ENCODE results near the gene ZNF320. TPM values are rescaled to one million over a fixed set of nuclear protein-coding genes. Genes with fewer than 3 reads are reported as not detected.
"Not testable (repeated sequence)": the region's sequence is repeated elsewhere in the genome, so short reads cannot be mapped to it uniquely, and the experiment has no call there.

ZNF320 gene
- polyA plus RNA-seq, 1 of the 3 experiments (the other 2 are of a cell fraction), result 6.9 TPM

- DNase-seq; H2AFZ ChIP-seq (ENCODE audit: low read depth); H3K9me3 ChIP-seq; H3F3A ChIP-seq (replicated peaks; ENCODE audit: insufficient read depth); H3K79me2 ChIP-seq (ENCODE audit: insufficient read depth); H3K4me3 ChIP-seq (ENCODE audit: low read depth in 2 of 2, low read length in 1 of 2); H4K20me1 ChIP-seq (ENCODE audit: insufficient read depth); POLR2A ChIA-PET; H3K4me2 ChIP-seq; H3K9me2 ChIP-seq; H3K9ac ChIP-seq; H3K27me3 ChIP-seq (ENCODE audit: insufficient read depth); CTCF ChIA-PET; H3K27ac ChIP-seq (ENCODE audit: low read depth in 2 of 2, low read length in 1 of 2); H3K4me1 ChIP-seq (ENCODE audit: control insufficient read depth in 1 of 2, insufficient read depth in 2 of 2, low read depth in 1 of 2, low read length in 1 of 2): not testable (repeated sequence)
- 79% methylated on average over 15 of the region's 16 CpGs for WGBS (ENCODE audit: low lambda C conversion rate)
- peaks cover 9 to 17% of the 10 kb centered on the region in 2 experiments for H3K36me3 ChIP-seq (replicated peaks in 1 of 2; ENCODE audit: control insufficient read depth in 1 of 2, insufficient read depth in 2 of 2, low read length in 1 of 2)
Observed at GRCh38 chr19:52904052-52904780, 6.8 kb upstream of the ZNF320 start.

- no peaks in the 10 kb centered on the region for H4K20me1 ChIP-seq (ENCODE audit: insufficient read depth)
- no peak for TF ChIP-seq RFX5 (IDR thresholded peaks at IDR 0.05; ENCODE audit: low read length)
- TF ChIP-seq REST (IDR thresholded peaks at IDR 0.05; ENCODE audit: low read depth, low read length), result no peak
- TF ChIP-seq RAD21 (IDR thresholded peaks at IDR 0.05; ENCODE audit: low read length), result no peak
- TF ChIP-seq USF2 (IDR thresholded peaks at IDR 0.05; ENCODE audit: borderline replicate concordance, low read depth, low read length), result no peak
- TF ChIP-seq FOSL2 (IDR thresholded peaks at IDR 0.05; ENCODE audit: borderline replicate concordance, low read depth), result no peak
- no peak for TF ChIP-seq MXI1 (IDR thresholded peaks at IDR 0.05; ENCODE audit: low read depth, low read length)
- no peak for TF ChIP-seq PBX3 (IDR thresholded peaks at IDR 0.05)
- no peak for TF ChIP-seq FOXJ3 (CRISPR knock-in tag; IDR thresholded peaks at IDR 0.05)
- TF ChIP-seq TCF12 (IDR thresholded peaks at IDR 0.05), result no peak
- no peak for TF ChIP-seq MEF2A (IDR thresholded peaks at IDR 0.05; ENCODE audit: borderline replicate concordance, low read depth)
- no peak for TF ChIP-seq YY1 (IDR thresholded peaks at IDR 0.05; ENCODE audit: low read depth)
- no peak for TF ChIP-seq RCOR1 (IDR thresholded peaks at IDR 0.05; ENCODE audit: low read length)
- no peak for TF ChIP-seq USF1 (IDR thresholded peaks at IDR 0.05; ENCODE audit: borderline replicate concordance, low read depth)
- no peak for TF ChIP-seq MAX (IDR thresholded peaks at IDR 0.05; ENCODE audit: low read depth)
- no peak for TF ChIP-seq NFIC (IDR thresholded peaks at IDR 0.05; ENCODE audit: borderline replicate concordance)
- no peak for TF ChIP-seq EZH2phosphoT487 (IDR thresholded peaks at IDR 0.05; ENCODE audit: borderline replicate concordance, low read depth)
- H3K9ac ChIP-seq, result no peak overlapping the region
- no peaks in the 10 kb centered on the region for H3K27me3 ChIP-seq (ENCODE audit: insufficient read depth)
- ChIA-PET POLR2A (no interaction called here), CTCF (interaction anchor here (0.6 kb wide), 1 partner anchor 10 kb away, joined by 3 read pairs; no protein-coding TSS in a partner anchor)
- peaks cover 0 to under 1% of the 10 kb centered on the region in 2 experiments for H3K36me3 ChIP-seq (replicated peaks in 1 of 2; ENCODE audit: control insufficient read depth in 1 of 2, insufficient read depth in 2 of 2, low read length in 1 of 2)
- H3F3A ChIP-seq (replicated peaks; ENCODE audit: insufficient read depth), result peaks cover 3% of the 10 kb centered on the region
- no peak for DNase-seq
- no peaks in the 10 kb centered on the region for H3K9me2 ChIP-seq
- H3K27ac ChIP-seq (ENCODE audit: low read depth in 2 of 2, low read length in 1 of 2), result no peak overlapping the region
- no peaks in the 10 kb centered on the region for H3K9me3 ChIP-seq
- H3K4me3 ChIP-seq (ENCODE audit: low read depth in 2 of 2, low read length in 1 of 2), result no peak overlapping the region
- H3K79me2 ChIP-seq (ENCODE audit: insufficient read depth), result no peaks in the 10 kb centered on the region
- H2AFZ ChIP-seq (ENCODE audit: low read depth), result no peak overlapping the region
- 67% methylated on average over 2 of the region's 3 CpGs for WGBS (ENCODE audit: low lambda C conversion rate)
- H3K4me2 ChIP-seq, result no peak overlapping the region
- H3K4me1 ChIP-seq (ENCODE audit: control insufficient read depth in 1 of 2, insufficient read depth in 2 of 2, low read depth in 1 of 2, low read length in 1 of 2), result no peaks in the 10 kb centered on the region; a peak in 1 of 4 replicates
Observed at GRCh38 chr19:52901842-52902241, 4.4 kb upstream of the ZNF320 start.

GRCh38 chr19:52898596-52898995 is 1.2 kb upstream of the ZNF320 start:
- H3K9me3 ChIP-seq; POLR2A ChIA-PET; H3K4me3 ChIP-seq (ENCODE audit: low read depth in 2 of 2, low read length in 1 of 2); H3K4me1 ChIP-seq (ENCODE audit: control insufficient read depth in 1 of 2, insufficient read depth in 2 of 2, low read depth in 1 of 2, low read length in 1 of 2); DNase-seq; H3K4me2 ChIP-seq; H3K27me3 ChIP-seq (ENCODE audit: insufficient read depth); H3K27ac ChIP-seq (ENCODE audit: low read depth in 2 of 2, low read length in 1 of 2); H3K9me2 ChIP-seq; H3K9ac ChIP-seq; CTCF ChIA-PET; H4K20me1 ChIP-seq (ENCODE audit: insufficient read depth); H3F3A ChIP-seq (replicated peaks; ENCODE audit: insufficient read depth): not testable (repeated sequence)
- Histone ChIP-seq H3K36me3 (replicated peaks in 1 of 2; ENCODE audit: control insufficient read depth in 1 of 2, insufficient read depth in 2 of 2, low read length in 1 of 2) (peaks cover 0 to 16% of the 10 kb centered on the region in 2 experiments), H2AFZ (ENCODE audit: low read depth) (0 out of 2 replicates have a peak overlapping the region, but pooled peaks have one; percentile 95), H3K79me2 (ENCODE audit: insufficient read depth) (peaks cover 32% of the 10 kb centered on the region)
- 94% methylated on average over 10 of the region's 10 CpGs for WGBS (ENCODE audit: low lambda C conversion rate)

Data from SK-N-SH (cell line).